OCI-LY1 (cell line): Measurements from ENCODE around the gene TPM2.

Source experiments
- H2AFZ ChIP-seq: fragments of 200-600 bp; sonication (generic), shearing (Covaris generic); 2 replicates; pipeline ENCODE4 v1.6.0; 2014; ENCODE audit warnings: antibody characterized with exemption, mild to moderate bottlenecking, low read length
- H3F3A ChIP-seq: fragments of 200-600 bp; sonication (generic), shearing (Covaris generic); 2 replicates; pipeline ENCODE4 v1.6.0; 2014; ENCODE audit warnings: mild to moderate bottlenecking, antibody characterized with exemption, low read length, moderate library complexity; ENCODE audit not compliant: insufficient read depth
- H3K27ac ChIP-seq: fragments of 200-600 bp; sonication (generic); 2 replicates; pipeline ENCODE4 v1.5.1; 2014; ENCODE audit warnings: low read length, mixed run types, mild to moderate bottlenecking, low read depth; ENCODE audit not compliant: poor library complexity, severe bottlenecking
- H3K27me3 ChIP-seq: fragments of 200-600 bp; sonication (generic); 2 replicates; pipeline ENCODE4 v1.6.0; 2014; ENCODE audit warnings: antibody characterized with exemption, mild to moderate bottlenecking, low read length, moderate library complexity; ENCODE audit not compliant: insufficient read depth
- H3K36me3 ChIP-seq: fragments of 200-600 bp; sonication (generic); 2 replicates; pipeline ENCODE4 v1.6.1; 2014; ENCODE audit warnings: mild to moderate bottlenecking, antibody characterized with exemption, low read length, moderate library complexity, mixed read lengths; ENCODE audit not compliant: insufficient read depth
- H3K4me1 ChIP-seq: fragments of 200-600 bp; sonication (generic); 2 replicates; pipeline ENCODE4 v1.5.1; 2014; ENCODE audit warnings: mild to moderate bottlenecking, low read length, moderate library complexity; ENCODE audit not compliant: insufficient read depth, severe bottlenecking
- H3K4me2 ChIP-seq: fragments of 200-600 bp; sonication (generic), shearing (Covaris generic); 2 replicates; pipeline ENCODE4 v1.6.1; 2014; ENCODE audit warnings: low read length
- H3K4me3 ChIP-seq: fragments of 200-600 bp; sonication (generic); 2 replicates; pipeline ENCODE4 v1.5.1; 2014; ENCODE audit warnings: low read length, low read depth, mild to moderate bottlenecking, mixed read lengths; ENCODE audit not compliant: poor library complexity, severe bottlenecking
- H3K79me2 ChIP-seq: fragments of 200-600 bp; shearing (Covaris generic); 2 replicates; pipeline ENCODE4 v1.6.1; 2016; ENCODE audit warnings: mixed run types, low read length, mixed read lengths; ENCODE audit not compliant: insufficient read depth
- H3K9ac ChIP-seq: fragments of 200-600 bp; sonication (generic), shearing (Covaris generic); 2 replicates; pipeline ENCODE4 v1.6.1; 2014; ENCODE audit warnings: mild to moderate bottlenecking, low read length, mixed read lengths
- H3K9me2 ChIP-seq: fragments of 200-600 bp; sonication (generic), shearing (Covaris generic); 2 replicates; pipeline ENCODE4 v1.6.1; 2014; ENCODE audit warnings: low read depth, mild to moderate bottlenecking, low read length, mixed read lengths
- H3K9me3 ChIP-seq: fragments of 200-600 bp; shearing (Covaris generic); 2 replicates; pipeline ENCODE4 v1.6.1; 2014; ENCODE audit warnings: low read length, mixed read lengths
- H4K20me1 ChIP-seq: fragments of 200-600 bp; sonication (generic), shearing (Covaris generic); 2 replicates; pipeline ENCODE4 v1.6.0; 2016; ENCODE audit warnings: mild to moderate bottlenecking, low read length; ENCODE audit not compliant: insufficient read depth
- EZH2 ChIP-seq: fragments of 200-600 bp; sonication (generic), shearing (Covaris generic); IDR thresholded peaks from 2 replicates; pipeline ENCODE4 v1.8.0; 2017; ENCODE audit warnings: borderline replicate concordance, mixed run types, mild to moderate bottlenecking, antibody characterized with exemption, low read length, moderate library complexity, mixed read lengths
- TF ChIP-seq, protein P1 (sequence below): fragments of 200-600 bp; sonication (generic), shearing (Covaris generic); IDR thresholded peaks from 2 replicates; pipeline ENCODE4 v1.5.1; 2017; ENCODE audit warnings: mild to moderate bottlenecking, antibody characterized with exemption, low read length, moderate library complexity, mixed read lengths

Gene TPM2

DNA sequence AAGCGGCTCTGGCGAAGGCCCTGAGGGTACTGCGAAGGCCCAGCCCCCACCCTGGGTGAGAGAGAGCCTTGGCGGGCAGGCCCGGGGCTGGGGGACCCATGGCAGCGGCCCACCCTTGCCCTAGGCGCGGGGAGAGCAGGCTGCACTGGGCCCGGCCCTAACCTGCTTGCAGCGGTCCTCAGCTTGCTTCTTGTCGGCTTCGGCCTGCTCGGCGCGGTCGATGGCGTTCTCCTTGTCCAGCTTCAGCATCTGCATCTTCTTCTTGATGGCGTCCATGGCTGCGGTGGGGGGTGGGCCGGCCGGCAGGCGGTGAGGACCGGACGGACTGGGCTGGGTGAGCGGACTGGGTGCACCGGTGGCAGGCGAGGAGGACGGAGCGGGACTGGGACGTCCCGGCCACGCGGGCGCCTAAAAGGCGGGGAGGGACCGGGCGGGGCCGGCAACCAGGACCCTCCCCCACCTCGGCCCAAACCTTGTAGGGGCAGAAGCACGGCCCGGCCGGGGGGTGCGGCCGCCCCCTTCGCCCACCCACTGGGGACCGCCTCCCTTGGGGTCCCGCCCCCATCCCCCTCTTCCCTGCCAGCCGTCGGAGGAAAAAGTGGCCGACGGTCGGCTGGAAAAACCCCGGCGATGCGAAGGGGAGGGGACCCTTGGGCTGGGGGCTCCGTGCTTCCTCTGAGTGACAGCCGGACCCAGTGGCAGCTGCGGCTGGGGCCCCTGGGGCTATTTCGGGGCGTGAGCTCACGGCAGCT, at the start of gene TPM2:
TSS of gene TPM2 (minus strand) at position 384 of the 752 bp plus-strand sequence. CDS start at position 276, 108 bp downstream.
- peak within 1 kb of the TSS; percentile 66 for H3K4me3 ChIP-seq
- H3K9me3 ChIP-seq = no peaks in the 10 kb centered on the region
- peaks cover 37% of the 10 kb centered on the region for H3K4me1 ChIP-seq
- no peak for TF ChIP-seq EZH2
- TF ChIP-seq, protein P1, sequence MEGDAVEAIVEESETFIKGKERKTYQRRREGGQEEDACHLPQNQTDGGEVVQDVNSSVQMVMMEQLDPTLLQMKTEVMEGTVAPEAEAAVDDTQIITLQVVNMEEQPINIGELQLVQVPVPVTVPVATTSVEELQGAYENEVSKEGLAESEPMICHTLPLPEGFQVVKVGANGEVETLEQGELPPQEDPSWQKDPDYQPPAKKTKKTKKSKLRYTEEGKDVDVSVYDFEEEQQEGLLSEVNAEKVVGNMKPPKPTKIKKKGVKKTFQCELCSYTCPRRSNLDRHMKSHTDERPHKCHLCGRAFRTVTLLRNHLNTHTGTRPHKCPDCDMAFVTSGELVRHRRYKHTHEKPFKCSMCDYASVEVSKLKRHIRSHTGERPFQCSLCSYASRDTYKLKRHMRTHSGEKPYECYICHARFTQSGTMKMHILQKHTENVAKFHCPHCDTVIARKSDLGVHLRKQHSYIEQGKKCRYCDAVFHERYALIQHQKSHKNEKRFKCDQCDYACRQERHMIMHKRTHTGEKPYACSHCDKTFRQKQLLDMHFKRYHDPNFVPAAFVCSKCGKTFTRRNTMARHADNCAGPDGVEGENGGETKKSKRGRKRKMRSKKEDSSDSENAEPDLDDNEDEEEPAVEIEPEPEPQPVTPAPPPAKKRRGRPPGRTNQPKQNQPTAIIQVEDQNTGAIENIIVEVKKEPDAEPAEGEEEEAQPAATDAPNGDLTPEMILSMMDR = no peak
- no peaks in the 10 kb centered on the region for H4K20me1 ChIP-seq
- no peaks in the 10 kb centered on the region for H3K79me2 ChIP-seq
- H3K36me3 ChIP-seq = no peaks in the 10 kb centered on the region
- peak within 1 kb of the TSS; percentile 63 for H3K9ac ChIP-seq
- no peaks in the 10 kb centered on the region; the same call in 1 of the 2 replicates for H3K27me3 ChIP-seq
- 0 out of 2 replicates have a peak, but pooled peaks cover 3% of the 10 kb centered on the region for H3F3A ChIP-seq
- H2AFZ ChIP-seq = no peak within 1 kb of the TSS
- H3K4me2 ChIP-seq = peak within 1 kb of the TSS; percentile 81
- H3K9me2 ChIP-seq = no peaks in the 10 kb centered on the region
- no peak within 1 kb of the TSS for H3K27ac ChIP-seq

DNA sequence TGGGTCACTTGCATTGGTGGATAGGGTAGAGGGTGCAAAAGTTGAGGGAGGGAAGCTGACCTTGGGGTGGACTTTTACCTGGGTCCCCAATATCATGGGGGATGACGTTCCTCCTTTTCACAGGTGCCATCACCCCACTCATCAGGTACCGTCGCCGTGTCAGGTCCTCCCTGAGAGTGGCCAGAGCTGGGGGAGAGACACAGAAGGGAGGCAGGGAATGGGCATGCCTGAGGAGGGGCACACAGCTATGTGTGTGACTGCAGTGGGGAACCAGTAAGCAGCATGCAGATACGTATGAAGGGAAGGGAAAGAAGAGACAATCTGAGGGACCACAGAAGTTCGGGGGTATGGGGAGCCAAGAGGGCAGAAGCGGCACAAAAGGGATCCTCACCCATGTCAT, 49.2 kb upstream of the TPM2 start:
- Histone ChIP-seq H3K79me2 (no peaks in the 10 kb centered on the region), H3K9me2 (no peaks in the 10 kb centered on the region), H3K9ac (no peak overlapping the region), H2AFZ (no peak overlapping the region), H3K9me3 (no peaks in the 10 kb centered on the region), H3K4me1 (peaks cover under 1% of the 10 kb centered on the region), H3K4me3 (no peak overlapping the region), H3F3A (no peaks in the 10 kb centered on the region), H3K36me3 (peaks cover 80% of the 10 kb centered on the region), H3K27ac (no peak overlapping the region), H4K20me1 (no peaks in the 10 kb centered on the region), H3K27me3 (no peaks in the 10 kb centered on the region), H3K4me2 (no peak overlapping the region)
- TF ChIP-seq, protein P1 = no peak
- TF ChIP-seq EZH2 = no peak

DNA sequence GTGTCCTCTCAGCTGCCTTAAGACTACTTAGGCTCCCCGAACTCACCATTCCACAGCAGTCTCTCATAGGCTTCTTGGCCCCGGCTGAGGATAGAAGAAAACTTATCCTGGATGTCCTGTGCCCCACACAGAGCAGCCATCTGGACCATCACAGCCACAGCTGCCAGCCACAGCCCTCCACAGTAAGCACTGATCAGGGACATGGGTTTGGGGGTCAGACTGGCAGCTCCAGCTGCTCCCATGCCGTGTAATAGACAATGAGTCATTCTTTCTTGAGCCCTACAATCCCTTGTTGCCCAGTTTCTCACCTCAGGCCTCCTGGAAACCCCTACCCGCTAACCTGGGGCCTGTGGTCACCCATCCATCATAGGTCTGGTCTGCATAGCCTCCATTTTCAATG, 48.5 kb upstream of the TPM2 start:
- Histone ChIP-seq H4K20me1 (no peaks in the 10 kb centered on the region), H3K9me2 (no peaks in the 10 kb centered on the region), H3K27me3 (no peaks in the 10 kb centered on the region), H3K36me3 (peaks cover 75% of the 10 kb centered on the region), H3K4me1 (peaks cover 7% of the 10 kb centered on the region), H3F3A (no peaks in the 10 kb centered on the region), H3K79me2 (no peaks in the 10 kb centered on the region), H2AFZ (no peak overlapping the region), H3K4me3 (no peak overlapping the region), H3K27ac (no peak overlapping the region), H3K9me3 (no peaks in the 10 kb centered on the region), H3K4me2 (no peak overlapping the region), H3K9ac (no peak overlapping the region)
- TF ChIP-seq, protein P1 = no peak
- no peak for TF ChIP-seq EZH2
